DOHH2 (cell line): ENCODE data around the gene RBMS2.

Source experiments
- CTCF ChIP-seq: fragments of 200-600 bp; sonication (generic); IDR thresholded peaks from one replicate; pipeline ENCODE4 v1.5.1; 2014; ENCODE audit warnings: antibody characterized with exemption, mild to moderate bottlenecking, low read depth, low read length; ENCODE audit not compliant: poor library complexity, severe bottlenecking
- EZH2phosphoT487 ChIP-seq: fragments of 200-600 bp; sonication (generic); IDR thresholded peaks from 2 replicates; pipeline ENCODE4 v1.6.1; 2017; ENCODE audit warnings: borderline replicate concordance, mild to moderate bottlenecking, antibody characterized with exemption, low read length, moderate library complexity, mixed read lengths

- TF ChIP-seq CTCF (no peak), EZH2phosphoT487 (no peak)
Observed at GRCh38 chr12:56599041-56599440, 77.4 kb downstream of the RBMS2 start.
